ENCODE data around the gene TRIL.

The TRIL gene

DNA sequence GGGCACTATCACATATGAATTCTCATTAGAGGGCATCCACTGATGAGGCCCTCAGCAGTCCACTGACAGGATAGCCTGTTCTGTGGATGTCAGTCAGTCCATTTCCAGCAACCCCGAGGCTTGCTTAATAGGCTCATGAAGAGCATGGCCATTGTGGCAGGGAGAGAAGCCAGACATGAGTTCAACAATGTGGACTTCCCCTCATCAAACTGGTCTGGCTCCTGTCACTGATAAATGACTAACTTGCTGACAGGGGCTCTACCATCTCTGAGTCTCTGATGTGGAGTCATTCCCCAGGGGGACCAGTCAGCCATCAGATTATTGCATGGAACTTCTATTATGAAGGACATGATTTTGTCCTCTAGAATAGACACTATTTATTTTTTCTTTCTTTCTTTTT lies 19.8 kb upstream of the TRIL start:
- Histone ChIP-seq H3K4me3 (replicated peaks; ENCODE audit: insufficient read depth, low read length) (no peak overlapping the region), H3K27ac (replicated peaks) (no peak overlapping the region), H3K27me3 (ENCODE audit: insufficient read depth, poor library complexity, severe bottlenecking) (no peaks in the 10 kb centered on the region)
- DNase-seq (ENCODE audit: low read depth in 1 of 2, low spot score in 1 of 2): no peak
- TF ChIP-seq POLR2AphosphoS5 (IDR thresholded peaks at IDR 0.05; ENCODE audit: low read depth) (no peak), SPI1 (IDR thresholded peaks at IDR 0.05; ENCODE audit: borderline replicate concordance, low read depth) (no peak), GABPA (IDR thresholded peaks at IDR 0.05; ENCODE audit: low read depth) (no peak)
- TF ChIP-seq, protein P1, sequence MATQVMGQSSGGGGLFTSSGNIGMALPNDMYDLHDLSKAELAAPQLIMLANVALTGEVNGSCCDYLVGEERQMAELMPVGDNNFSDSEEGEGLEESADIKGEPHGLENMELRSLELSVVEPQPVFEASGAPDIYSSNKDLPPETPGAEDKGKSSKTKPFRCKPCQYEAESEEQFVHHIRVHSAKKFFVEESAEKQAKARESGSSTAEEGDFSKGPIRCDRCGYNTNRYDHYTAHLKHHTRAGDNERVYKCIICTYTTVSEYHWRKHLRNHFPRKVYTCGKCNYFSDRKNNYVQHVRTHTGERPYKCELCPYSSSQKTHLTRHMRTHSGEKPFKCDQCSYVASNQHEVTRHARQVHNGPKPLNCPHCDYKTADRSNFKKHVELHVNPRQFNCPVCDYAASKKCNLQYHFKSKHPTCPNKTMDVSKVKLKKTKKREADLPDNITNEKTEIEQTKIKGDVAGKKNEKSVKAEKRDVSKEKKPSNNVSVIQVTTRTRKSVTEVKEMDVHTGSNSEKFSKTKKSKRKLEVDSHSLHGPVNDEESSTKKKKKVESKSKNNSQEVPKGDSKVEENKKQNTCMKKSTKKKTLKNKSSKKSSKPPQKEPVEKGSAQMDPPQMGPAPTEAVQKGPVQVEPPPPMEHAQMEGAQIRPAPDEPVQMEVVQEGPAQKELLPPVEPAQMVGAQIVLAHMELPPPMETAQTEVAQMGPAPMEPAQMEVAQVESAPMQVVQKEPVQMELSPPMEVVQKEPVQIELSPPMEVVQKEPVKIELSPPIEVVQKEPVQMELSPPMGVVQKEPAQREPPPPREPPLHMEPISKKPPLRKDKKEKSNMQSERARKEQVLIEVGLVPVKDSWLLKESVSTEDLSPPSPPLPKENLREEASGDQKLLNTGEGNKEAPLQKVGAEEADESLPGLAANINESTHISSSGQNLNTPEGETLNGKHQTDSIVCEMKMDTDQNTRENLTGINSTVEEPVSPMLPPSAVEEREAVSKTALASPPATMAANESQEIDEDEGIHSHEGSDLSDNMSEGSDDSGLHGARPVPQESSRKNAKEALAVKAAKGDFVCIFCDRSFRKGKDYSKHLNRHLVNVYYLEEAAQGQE (IDR thresholded peaks at IDR 0.05; ENCODE audit: insufficient replicate concordance, low read depth): no peak
- TF ChIP-seq, protein P2, sequence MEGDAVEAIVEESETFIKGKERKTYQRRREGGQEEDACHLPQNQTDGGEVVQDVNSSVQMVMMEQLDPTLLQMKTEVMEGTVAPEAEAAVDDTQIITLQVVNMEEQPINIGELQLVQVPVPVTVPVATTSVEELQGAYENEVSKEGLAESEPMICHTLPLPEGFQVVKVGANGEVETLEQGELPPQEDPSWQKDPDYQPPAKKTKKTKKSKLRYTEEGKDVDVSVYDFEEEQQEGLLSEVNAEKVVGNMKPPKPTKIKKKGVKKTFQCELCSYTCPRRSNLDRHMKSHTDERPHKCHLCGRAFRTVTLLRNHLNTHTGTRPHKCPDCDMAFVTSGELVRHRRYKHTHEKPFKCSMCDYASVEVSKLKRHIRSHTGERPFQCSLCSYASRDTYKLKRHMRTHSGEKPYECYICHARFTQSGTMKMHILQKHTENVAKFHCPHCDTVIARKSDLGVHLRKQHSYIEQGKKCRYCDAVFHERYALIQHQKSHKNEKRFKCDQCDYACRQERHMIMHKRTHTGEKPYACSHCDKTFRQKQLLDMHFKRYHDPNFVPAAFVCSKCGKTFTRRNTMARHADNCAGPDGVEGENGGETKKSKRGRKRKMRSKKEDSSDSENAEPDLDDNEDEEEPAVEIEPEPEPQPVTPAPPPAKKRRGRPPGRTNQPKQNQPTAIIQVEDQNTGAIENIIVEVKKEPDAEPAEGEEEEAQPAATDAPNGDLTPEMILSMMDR (IDR thresholded peaks at IDR 0.05; ENCODE audit: insufficient read depth, low read length): no peak

DNA sequence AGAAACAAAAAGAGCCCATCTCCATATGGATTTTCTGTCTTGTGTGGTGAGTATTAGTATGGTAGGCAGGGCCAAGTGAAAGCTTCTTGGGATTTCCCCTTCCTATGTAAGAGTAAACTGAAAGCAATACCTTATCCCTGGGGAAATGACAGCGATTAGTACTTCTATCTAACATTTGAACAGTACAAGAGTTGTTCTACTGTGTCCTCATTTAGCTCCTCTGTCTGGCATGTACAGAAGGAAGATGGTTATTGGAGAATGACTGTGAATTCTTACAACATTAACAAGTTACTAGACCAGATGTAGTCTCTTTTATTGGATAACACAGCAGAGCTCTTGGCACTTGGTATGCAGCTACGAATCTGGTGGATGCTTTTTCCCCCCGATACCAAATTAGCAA lies 17.9 kb upstream of the TRIL start:
- no peak for DNase-seq (ENCODE audit: low read depth in 1 of 2, low spot score in 1 of 2)
- no peaks in the 10 kb centered on the region for H3K27me3 ChIP-seq (ENCODE audit: insufficient read depth, poor library complexity, severe bottlenecking)
- TF ChIP-seq POLR2AphosphoS5 (IDR thresholded peaks at IDR 0.05; ENCODE audit: low read depth) (no peak), GABPA (IDR thresholded peaks at IDR 0.05; ENCODE audit: low read depth) (no peak), SPI1 (IDR thresholded peaks at IDR 0.05; ENCODE audit: borderline replicate concordance, low read depth) (no peak)
- TF ChIP-seq, protein P2 (IDR thresholded peaks at IDR 0.05; ENCODE audit: insufficient read depth, low read length): no peak
- TF ChIP-seq, protein P1 (IDR thresholded peaks at IDR 0.05; ENCODE audit: insufficient replicate concordance, low read depth): no peak

DNA sequence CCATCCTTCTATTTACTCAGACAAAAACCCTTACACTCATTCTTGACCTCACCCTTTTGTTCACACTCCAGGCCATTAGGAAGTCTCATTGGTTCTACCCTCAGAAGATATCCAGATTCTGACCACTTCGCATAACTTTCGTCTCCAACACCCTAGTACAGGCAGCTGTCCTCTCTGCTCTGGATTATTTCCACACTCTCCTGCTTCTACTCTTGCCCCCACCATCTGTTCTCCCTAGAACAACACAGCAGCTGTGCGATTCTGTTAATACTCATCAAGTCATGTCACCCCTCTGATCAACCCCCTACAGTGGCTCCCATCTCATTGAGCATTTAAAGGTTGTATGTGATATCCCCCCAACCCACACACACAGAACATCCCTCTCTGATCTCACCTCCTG lies 15.5 kb upstream of the TRIL start:
- no peak for DNase-seq (ENCODE audit: low read depth in 1 of 2, low spot score in 1 of 2)
- TF ChIP-seq, protein P1 (IDR thresholded peaks at IDR 0.05; ENCODE audit: insufficient replicate concordance, low read depth): no peak
- TF ChIP-seq, protein P2 (IDR thresholded peaks at IDR 0.05; ENCODE audit: insufficient read depth, low read length): no peak
- TF ChIP-seq POLR2AphosphoS5 (IDR thresholded peaks at IDR 0.05; ENCODE audit: low read depth) (no peak), SPI1 (IDR thresholded peaks at IDR 0.05; ENCODE audit: borderline replicate concordance, low read depth) (no peak), GABPA (IDR thresholded peaks at IDR 0.05; ENCODE audit: low read depth) (no peak)
- Histone ChIP-seq H3K4me3 (replicated peaks; ENCODE audit: insufficient read depth, low read length) (no peak overlapping the region), H3K27me3 (ENCODE audit: insufficient read depth, poor library complexity, severe bottlenecking) (no peaks in the 10 kb centered on the region), H3K27ac (replicated peaks) (no peak overlapping the region)

More for the DNA sequence above, 17.9 kb upstream of the TRIL start:
- H3K4me3 ChIP-seq (replicated peaks; ENCODE audit: insufficient read depth, low read length): no peak overlapping the region
- H3K27ac ChIP-seq (replicated peaks): no peak overlapping the region

All from HL-60 (cell line).